Stimulated activated CD4-positive, alpha-beta T cell treated with anti-CD3 and anti-CD28 coated beads, Interleukin-4, amount 100 ng/mL, for 24 hours (primary cell): ENCODE data around the gene SLC5A2.
"Not testable (repeated sequence)": the region's sequence is repeated elsewhere in the genome, so short reads cannot be mapped to it uniquely, and the experiment has no call there.

Source experiments
- DNase-seq: peaks from one replicate; pipeline ENCODE4 v3.0.0-alpha.2; 2020

SLC5A2 gene

DNA sequence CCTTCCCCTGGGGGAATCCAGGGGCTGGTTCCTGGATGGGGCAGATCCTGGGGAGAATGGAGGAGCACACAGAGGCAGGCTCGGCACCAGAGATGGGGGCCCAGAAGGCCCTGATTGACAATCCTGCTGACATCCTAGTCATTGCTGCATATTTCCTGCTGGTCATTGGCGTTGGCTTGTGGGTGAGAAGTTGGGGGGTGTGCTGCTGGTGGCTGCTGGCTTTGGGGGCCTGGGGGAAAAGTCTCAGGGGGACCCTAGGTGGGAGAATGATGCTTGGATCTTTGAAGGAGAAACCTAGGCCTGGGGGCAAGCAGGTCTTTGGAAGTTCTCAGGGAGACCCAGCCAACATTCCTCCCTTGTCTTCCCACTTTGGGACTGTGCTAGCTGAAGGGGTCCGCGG lies at the start of gene SLC5A2:
TSS of gene SLC5A2 (plus strand) at position 43 of the 400 bp plus-strand sequence. CDS start at position 57, 14 bp downstream.
- DNase-seq = no peak

DNA sequence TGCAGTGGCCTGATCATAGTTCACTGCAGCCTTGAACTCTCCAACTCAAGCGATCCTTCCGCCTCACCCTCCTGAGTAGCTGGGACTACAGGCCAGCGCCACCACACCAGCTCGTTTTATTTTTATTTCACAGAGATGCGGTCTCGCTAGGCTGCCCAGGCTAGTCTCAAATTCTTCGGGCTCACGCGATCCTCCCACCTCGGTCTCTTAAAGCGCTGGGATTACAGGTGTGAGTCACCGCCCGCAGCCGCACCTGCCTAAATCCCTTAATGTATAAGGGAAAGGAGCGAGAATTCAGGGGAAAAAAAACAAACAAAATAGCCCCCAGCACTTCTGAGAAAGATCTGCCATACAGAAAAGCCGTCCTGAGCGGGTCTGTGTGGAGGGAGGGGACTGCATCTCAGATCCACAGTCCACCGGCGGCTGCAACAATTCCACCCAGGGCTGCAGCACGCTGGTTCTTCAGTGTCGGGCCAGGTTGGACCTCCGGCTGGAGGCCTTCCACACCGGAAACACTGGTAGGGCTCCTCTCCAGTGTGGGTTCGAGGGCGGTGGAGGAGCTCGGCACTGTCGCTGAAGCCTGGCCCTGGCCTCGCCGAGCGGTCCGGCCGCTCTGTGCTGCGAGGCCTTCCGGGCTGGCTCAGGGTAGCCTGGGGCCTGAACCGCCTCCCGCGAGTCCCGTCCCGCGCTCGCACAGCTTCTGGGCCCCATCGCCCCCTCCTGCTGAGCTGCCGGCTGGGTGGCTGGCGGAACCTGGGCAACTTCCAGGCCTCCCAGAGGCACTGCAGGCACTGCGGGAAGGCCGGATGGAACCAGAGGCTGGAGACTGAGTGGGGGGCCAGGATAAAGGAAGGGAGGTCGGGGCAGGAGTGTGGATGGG lies 47.3 kb upstream of the SLC5A2 start:
- DNase-seq = no peak

DNA sequence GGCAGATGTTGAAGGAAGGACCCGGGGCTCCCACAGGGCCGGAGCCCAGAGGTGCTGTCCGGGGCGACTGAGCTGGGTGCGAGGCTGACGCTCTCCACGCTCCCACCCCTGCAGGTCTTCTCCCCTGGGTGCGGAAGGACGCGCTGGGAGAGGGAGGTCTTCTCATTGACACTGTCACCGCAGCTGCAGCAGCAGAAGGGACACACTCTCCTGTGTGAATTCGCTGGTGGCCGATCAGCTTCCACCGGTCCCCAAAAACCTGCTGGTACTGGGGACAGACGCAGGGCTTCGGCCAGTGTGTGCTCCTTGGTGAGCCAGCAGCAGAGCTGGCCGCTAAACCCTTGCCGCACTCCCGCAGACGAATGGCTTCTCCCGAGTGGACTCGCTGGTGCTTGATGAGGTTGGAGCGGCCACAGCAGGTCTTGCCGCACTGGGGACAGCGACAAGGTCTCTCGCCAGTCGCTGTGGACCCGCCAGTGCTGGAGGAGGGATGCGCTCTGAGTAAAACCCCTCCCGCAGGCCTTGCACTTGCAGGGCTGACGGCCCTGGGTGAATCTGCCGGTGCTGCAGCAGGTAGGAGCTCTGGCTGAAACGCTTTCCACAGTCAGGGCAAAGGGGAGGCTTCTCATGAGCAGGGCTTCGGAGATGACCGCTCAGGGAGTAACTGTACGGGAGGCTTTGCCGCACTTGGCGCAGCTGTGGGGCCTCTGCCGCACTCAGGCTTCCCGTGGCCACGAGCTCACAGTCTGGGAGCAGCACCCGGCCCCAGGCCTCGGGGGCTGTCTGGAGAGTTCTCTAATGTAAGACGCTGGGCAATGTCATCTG lies 46.5 kb upstream of the SLC5A2 start:
- DNase-seq = no peak

DNA sequence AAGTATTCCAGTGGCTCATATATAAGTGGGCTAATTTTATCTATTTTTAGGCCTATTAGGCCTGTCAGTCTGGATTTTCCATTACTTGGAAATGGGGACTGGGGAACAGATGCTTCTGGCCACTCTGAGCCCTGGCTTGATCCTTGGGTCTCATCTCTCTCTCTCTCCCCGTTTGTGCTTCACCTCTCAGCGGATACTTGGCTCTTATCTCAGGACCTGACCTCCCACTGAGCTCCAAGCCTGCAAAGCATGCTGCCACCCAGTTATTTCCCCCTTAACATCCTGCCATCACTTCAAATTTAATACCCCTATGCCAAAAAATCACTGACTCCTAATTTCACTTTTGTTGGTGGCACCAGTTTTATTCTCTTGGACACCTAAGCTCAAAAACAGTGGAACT lies 44.5 kb upstream of the SLC5A2 start:
- no peak for DNase-seq

DNA sequence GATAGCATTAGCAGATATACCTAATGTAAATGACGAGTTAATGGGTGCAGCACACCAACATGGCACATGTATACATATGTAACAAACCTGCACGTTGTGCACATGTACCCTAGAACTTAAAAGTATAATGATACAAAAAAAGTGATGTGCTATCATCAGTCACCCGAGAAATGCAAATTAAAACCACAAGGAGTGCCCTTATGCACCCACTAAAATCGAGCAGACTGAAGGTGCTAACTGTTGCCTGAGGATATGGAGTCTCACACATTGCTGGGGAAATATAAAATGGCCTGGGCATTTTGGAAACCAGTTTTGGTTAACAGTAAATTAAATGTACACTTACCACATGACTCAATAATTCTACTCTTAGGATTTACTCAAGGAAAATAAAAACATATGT lies 43.9 kb upstream of the SLC5A2 start:
- not testable (repeated sequence) for DNase-seq

DNA sequence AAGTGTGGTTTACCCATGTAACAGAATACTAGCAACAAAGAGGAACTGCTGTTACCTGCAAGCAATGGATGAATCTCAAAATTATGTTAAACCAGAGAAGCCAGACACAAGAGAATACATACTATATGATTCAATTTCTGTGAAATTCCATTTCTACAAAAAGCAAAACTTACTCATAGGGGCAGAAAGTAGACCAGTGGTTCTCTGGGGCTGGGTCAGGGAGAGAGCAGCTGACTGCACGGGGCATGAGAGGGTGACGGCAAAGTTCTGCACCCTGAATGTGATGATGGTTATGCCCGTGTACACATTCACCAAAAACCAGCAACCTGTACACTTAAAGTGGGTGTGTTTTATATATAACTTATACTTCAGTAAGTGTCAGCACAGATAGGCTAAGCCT lies 43.4 kb upstream of the SLC5A2 start:
- no peak for DNase-seq

DNA sequence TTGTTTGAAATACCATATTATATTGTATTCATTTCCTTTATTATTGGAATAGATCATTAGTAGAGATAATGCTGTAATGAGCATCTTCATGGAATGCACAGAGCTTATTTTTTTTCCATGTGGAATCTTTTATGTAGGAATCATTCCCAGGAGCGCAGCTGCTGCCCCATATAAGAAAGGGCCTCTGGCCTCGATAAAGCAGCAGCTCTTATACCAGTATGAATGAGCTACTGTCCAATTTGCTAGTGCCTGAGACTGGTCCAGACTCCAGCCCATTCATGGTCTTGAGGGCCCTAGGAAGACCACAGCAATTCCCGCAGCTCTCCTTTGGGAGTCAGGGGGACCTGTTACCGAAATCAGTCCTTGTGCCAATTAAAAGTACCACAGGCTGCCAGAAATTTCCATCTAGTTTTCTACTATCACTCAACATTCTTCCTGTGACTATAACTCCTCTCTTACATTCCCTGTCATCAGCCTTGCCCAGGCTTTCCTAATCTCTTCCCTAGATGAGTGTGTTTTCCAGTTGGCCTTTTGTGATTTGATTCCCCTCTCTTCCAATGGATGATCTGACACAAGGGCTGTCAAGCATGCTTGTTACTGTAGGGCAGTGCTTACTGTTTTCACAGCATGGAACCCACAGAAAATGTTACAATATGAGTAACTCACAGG lies 42.3 kb upstream of the SLC5A2 start:
- DNase-seq = no peak

DNA sequence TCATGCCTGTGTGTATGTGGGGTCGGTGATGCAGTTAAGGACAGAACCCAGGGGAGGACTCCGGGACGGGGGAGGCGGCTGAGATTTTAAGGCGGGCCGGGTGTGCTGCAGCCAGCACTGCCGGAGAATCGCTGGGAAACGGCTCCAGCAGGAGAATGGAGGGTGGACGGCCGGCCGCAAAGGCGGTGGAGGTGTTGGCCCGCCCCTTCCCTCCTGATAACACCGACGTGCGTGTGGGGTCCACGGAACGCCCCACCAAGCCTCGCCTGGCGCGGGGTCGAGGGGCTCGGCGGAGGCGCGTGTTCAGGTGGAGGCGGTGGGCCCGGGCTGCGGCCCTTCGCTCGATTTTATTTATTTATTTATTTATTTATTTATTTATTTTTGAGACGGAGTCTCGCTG lies 41.0 kb upstream of the SLC5A2 start:
- no peak for DNase-seq

DNA sequence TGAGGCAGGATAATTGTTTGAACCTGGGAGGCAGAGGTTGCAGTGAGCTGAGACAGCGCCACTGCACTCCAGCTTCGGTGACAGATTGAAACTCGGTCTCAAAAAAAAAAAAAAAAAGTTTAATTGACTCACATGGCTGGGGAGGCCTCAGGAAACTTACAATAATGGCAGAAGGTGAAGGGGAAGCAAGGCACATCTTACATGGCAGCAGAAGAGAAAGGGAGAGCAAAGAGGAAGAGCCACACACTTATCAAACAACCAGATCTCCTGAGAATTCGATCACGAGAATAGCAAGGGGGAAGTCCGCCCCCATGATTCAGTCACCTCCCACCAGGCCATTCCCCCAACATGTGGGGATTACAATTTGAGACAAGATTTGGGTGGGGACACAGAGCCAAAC lies 37.0 kb upstream of the SLC5A2 start:
- DNase-seq = not testable (repeated sequence)

DNA sequence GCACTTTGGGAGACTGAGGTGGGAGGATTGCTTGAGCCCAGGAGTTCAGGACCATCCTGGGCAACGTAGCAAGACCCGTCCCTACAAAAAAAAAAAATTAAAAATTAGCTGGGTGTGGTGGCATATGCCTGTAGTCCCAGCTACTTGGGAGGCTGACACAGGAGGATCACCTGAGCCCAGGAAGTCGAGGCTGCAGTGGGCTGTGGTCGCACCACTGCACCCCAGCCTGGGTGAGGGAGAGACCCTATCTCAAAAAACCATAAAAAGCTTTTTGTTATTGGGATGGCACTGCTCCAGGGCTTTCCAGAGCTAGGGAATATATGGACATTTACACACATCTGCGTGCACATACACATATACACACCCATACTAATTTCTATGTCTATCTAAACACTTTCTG lies 31.7 kb upstream of the SLC5A2 start:
- no peak for DNase-seq

DNA sequence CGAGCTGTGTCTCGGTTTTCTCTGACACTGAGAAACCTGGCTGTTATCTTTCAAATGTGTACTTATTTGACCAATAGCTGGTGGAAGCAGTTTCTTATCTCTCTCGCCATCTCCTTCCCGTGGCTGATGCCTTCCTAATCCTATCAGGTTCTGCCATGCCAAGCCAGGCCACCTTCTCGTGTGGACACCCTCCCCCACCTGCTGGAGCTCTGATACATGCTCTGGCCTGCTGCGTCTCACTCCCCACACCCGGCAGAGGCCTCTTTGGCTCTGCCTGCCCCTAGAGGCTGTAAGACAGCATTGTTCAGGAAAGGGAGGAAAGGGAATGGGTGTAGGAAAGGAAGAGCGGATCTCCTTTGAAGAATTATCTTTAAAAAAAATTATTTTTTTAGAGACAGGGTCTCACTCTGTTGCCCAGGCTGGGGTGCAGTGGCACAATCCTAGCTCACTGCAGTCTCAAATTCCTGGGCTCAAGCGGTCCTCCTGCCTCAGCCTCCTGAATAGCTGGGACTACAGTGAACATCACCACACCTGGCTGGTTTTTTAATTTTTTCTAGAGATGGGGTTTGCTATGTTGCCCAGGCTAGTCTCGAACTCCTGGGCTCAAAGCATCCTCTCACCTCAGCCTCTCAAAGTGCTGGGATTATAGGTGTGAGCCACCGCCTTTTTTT lies 31.1 kb upstream of the SLC5A2 start:
- DNase-seq = no peak

DNA sequence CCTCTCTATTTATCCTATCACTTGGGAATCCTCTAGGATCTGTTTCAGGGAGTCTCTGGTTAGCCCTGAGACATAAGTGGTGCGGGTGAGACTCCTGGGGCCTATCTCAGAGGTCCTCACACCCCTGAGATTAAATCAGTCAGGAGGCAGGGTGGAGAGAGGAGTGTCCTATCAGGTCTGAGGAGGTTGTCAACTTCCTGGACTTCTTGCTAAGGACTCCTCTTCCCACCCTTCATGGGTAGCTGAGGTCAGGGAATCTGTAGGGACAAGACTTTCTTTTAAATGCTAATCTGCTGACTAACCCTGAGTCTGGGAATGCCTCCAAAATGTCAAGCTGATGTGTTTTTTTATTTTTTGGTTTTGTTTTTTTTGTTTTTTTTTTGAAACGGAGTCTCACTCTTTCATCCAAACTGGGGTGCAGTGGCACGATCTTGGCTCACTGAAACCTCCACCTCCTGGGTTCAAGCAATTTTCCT lies 30.3 kb upstream of the SLC5A2 start:
- DNase-seq = no peak

DNA sequence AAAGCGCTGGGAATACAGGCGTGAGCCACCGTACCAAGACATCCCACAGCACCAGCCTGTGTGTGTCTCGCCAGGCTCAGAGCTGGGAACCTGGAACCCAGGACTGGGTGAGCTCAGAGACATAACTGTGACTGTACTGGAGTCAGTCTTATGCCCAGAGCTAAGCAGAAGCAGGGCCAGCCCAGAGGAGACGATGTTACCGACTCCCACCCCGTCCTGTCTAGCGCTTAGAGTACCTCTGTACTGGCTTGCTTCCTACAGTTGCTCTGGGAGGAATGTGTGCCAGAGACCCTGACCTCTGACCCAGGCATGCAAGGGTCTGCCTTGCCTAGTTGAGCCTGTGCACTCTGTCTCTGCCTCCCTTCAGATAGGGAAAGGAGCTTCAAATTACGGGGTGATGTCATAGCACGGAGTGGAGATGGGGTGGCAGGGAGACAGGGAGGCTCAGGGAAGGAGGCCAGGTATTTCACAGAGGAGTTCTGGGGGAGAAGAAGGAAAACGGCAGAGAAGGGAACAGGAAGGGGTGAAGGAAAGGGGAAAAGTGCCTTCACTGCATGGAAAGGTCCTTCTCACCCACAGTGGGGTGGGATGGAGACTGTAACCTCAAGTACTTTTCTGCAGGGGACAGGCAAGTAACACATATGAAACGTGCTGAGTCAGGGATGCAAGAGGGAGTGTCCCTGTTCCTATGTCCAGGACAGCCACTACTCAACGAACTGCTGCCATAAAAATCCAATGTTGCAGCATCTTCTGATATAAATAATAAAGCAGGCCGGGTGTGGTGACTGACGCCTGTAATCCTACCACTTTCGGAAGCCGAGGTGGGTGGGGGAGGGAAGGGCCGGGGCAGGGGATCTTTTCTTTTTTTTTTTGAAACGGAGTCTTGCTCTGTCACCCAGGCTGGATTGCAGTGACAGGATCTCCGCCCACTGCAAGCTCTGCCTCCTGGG lies 29.4 kb upstream of the SLC5A2 start:
- no peak for DNase-seq

DNA sequence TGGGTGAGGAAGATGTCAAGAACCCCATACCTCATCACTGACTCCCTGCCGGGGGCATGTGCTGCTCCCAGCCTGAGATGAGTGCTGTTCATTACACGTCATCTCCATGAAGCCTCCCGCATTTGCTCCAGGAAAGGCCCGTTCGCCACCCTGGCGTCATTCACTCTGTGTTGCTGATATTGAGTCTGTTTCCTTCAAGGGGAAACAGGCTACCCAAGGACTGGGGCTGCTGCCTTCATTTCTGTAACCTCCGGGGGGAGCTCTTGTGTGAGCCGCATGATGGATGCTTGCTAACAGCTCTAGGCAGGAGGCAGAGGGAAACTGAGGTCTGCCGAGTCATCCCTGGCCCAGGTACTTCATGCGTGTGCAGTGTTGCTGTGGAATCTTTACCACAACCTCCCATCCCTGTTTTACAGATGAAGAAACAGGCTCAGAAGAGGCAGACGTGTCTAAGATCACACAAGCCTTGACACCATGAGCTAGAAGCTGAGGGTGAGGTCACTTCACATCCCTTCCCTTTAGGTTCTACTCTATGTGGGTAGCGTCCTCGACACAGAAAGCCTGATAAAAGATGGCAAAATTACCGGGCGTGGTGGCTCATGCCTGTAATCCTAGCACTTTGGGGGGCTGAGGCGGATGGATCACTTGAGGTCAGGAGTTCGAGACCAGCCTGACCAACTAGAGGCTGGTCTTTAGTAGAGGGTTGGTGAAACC lies 27.2 kb upstream of the SLC5A2 start:
- peak; percentile 27 for DNase-seq

DNA sequence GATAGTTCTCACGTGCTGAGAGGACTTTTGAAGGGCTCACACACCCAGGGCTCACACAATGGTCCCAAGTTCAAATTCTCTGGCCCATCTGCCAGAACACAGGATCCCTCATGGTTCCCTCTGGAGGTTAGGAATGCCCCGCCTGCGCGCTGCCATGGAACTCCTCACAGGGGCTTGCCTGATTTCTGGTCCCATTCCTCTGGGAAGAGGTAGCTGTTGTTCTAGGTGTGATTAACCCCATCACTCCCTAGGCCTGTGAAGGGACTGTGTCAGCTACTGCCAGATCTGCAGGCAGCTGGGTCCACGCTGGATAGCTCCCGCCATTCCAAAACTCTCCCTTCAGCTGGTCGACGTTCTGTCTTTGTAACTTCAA lies 25.9 kb upstream of the SLC5A2 start:
- DNase-seq = no peak

DNA sequence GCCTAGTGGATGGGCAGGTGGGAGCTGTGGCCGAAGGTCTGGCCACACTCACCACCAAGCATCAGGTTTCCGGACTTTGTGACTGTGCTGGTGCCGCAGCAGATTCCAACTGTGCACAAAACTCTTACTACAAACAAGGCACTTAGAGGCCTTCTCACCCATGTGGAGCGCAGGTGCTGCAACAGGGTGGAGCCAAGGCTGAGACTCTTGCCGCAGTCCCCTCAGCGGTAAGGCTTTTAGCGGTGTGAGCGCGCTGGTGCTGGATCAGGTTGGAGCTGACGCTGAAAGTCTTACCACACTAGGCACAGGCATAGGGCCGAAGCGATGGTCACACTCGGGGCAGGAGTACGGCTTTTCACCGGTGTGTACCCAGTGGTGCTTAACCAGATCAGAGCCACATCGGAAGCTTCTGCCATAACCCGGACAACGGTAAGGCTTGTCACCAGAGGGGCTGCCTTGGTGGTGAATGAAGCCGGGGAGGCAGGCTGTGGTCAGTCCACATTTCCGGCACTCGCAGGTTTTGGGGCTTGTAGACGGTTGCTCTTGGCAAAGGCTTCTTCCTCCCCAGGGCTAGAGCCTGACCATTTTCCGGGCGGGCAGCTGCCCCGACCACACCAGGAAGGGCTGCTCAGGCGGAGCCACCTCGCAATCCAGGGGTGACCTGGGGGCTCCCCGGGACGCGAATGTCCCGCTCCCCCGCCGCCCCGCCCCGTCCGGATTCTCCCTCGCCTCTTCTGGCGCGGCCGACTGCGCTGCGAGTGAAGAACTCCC lies 24.7 kb upstream of the SLC5A2 start:
- peak; percentile 49 for DNase-seq

DNA sequence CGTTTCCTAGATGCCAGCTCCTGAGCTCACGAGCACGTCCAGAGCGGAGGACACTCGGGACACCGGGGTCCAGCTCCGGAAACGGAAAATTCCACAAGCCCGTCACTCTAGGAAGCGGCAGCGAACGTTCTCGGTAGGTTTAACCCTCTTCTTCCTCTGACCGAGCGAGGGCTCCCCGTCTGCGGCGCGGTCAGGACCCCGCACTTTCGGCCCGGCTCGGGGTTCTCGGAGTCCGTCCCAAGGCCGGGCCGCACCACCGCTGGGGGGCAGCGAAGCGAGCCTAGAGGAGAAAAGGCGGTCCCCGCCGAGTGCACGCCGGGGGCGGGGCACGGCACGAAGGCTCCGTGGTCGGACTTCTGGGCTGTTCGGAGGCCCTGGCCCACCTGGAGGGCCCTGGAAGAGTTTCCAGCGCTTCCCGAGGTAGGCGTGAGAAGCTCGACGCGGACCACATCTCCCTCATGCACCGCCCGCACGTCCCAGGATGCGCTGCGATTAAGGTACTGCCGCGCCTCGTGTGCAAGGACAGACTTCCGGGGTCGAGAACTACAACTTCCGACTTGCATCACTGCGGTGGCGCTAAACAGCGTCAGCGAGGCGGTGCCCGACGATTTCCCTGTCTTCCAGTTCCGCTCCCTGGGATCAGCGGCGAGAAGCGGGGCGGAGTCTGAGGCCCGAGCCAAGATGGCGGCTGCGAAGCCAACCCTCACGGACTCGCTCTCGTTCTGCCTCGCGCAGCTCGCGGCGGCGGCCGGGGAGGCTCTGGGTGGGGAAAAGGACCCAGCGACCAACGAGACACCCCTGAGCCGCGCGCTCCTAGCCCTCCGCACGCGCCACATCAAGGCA lies 23.9 kb upstream of the SLC5A2 start, which contains the start of gene ARMC5:
TSS of gene ARMC5 (plus strand) at position 658 of the 843 bp plus-strand sequence. CDS start at position 682, 24 bp downstream.
- peak; percentile 97 for DNase-seq

DNA sequence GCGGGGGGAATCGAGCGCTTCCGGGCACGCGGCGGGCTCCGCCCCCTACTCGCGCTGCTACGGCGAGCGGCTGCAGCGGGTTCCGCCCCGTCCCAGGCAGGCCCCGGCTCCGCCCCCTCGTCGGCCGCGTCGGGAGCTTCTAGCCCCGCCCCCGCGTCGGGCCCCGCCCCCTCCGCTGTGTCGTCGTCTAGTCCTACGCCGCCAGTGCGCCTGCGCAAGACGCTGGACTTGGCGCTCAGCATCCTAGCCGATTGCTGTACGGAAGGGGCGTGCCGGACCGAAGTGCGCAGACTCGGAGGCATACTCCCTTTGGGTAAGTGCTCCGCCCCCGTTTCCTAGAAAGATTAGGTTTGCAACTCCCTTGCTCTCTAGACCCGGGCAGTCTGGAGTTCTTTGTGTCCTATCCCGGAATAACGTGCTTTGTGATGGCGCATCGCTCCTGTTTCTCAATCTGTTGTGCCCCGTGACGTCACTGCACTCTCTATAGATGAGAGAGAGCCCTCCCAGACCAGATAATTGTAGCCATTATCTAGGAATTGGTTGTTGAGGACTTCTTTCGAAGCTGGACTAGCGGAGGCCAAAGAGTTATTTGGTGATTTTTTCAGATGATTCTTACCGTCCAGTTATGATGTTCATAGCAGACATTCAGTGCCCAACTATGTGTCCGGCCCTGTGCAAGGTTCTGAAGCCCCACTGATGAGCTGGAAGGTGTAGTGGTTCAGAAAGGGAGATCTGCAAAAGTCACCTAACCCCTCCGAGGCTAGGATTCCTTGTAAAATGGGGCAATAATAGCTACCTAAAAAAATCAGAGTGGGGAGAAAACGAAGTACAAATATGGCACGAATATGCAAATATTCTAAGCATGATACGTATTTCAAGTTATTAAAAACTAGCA lies 23.0 kb upstream of the SLC5A2 start:
- DNase-seq = peak; percentile 100
